ENCODE data around the gene OAT.

The OAT gene

GRCh38 chr10:124394583-124394982 is 24.1 kb downstream of the OAT start:
- DNase-seq, result no peak

GRCh38 chr10:124392626-124393342 is 25.9 kb downstream of the OAT start:
- DNase-seq, result no peak

GRCh38 chr10:124390471-124391187 is 28.1 kb downstream of the OAT start:
- DNase-seq, result no peak

DNA sequence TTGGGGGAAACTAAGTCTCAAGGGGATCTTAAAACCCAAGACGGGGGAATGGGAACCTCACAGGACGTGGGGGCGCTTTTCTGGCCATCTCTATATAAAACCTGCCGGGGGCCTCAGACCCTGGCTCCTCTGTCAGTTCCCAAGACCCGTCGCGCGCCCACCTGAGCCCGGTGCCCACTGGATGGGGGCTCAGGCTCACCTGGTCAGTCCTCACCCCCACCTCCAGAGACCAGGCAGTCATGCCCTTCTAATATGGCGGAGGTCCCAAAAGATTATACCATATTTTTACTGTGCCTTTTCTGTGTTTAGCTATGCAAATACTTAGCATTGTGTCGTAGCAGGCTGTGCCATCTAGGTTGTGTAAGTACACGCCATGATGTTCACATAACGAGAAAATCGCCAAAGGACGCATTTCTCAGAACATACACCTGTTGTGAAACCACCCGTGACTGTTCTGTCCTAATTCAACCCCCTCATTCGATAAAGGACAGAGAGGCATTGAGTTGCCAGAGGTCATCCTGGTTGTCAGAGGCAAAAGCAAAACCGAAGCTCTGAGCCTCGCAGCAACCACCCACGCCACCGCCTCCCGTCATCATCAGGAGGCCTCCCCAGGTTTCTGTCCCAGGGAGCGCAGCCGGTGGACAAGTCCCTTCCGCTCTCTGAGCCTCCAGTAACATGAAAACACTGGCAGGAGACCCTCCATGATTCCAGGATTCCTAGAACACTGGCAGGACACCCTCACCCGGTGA is 28.9 kb downstream of the OAT start:
- DNase-seq, result no peak

DNA sequence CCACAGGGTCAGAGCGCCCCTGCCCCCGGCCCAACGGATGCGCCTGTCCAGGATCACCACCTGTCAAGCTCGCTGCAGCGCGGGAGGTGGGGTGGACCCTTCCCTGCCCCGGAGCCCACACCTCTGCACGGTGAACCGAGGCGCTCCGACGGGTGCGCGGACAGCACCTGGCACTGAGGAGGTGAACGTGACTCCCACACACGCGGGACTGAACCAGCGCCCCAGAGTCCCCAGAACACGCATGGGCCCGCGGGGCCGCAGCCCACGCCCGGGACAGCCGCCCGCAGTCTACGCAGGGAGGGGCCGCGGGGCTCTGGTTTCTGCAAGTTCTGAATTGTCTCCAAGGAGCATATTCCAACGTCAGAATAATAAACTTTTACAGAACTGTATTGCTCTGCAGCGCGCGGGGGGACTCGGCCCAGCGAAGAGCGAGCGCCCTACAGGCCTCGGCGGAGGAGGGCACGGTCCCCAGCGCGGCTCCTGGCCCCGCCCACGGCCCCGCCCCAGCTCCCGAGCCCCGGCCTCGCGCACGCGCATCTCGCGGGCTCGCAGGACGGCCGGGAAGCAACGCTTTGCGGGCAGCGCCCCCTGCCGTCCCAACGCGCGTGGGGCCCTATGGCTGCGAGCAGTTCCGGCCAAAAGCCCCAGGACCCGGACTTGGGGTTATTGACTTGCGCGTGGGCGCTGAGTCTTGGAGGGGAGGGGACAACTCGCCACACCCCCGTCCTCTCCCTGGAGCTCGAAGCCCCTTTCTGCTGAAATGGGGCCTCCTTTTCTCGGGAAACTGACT is 29.7 kb downstream of the OAT start:
- DNase-seq, result no peak

- no peak for DNase-seq
Measured at GRCh38 chr10:124388476-124388822, 30.3 kb downstream of the OAT start.

GRCh38 chr10:124387078-124387874 is 31.4 kb downstream of the OAT start:
- no peak for DNase-seq

- no peak for DNase-seq
Measured at GRCh38 chr10:124386186-124387077, 32.3 kb downstream of the OAT start.

GRCh38 chr10:124385627-124386185 is 33.0 kb downstream of the OAT start:
- DNase-seq, result no peak

DNA sequence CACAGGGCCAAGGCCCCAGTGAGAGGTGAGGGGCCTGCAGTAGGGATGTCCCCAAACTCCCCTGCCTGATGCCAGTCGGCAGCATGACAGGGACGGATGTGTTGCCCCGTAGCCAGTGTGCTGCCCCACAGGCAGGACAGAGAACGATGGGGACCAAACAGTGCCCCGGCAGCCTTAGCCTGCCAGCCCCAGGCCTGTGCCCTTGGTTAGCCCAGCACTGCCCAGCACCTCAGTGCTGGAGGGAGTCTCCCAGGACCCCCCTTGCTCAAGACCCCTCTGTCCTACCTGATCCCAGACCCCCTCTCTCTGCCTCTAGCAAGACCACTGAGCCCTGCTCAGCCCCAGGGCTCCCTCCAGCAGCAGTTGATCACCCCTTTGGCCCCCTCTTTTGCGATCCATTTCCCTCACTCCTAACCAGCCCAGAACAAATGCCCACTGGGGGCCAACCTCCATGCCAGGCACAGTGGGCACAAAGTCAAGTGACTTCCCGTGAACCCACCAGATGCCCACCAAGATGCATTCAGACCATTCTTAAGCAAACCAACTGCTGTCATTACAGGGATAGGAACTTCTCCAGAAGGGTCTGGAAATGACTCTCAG is 34.0 kb downstream of the OAT start:
- no peak for DNase-seq

DNA sequence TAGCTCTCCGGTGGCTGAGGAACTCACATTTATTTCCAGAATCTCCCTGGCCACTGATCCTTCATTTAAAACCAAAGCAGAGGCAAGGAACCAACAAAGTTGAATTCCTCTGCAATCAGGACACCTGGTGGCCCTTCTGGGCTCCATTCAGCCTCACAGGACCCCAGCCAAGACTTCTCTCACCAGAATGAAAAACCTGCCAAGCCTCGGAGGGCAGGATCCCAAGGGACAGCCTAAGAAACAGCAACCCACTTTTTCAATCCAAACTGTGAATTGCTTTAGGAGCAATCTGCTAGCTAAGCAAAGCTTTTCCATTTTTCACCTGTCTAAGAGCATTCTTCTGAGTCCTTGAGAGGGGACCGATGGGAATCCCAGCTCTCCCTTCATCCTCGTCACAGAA is 34.6 kb downstream of the OAT start:
- DNase-seq, result no peak

DNA sequence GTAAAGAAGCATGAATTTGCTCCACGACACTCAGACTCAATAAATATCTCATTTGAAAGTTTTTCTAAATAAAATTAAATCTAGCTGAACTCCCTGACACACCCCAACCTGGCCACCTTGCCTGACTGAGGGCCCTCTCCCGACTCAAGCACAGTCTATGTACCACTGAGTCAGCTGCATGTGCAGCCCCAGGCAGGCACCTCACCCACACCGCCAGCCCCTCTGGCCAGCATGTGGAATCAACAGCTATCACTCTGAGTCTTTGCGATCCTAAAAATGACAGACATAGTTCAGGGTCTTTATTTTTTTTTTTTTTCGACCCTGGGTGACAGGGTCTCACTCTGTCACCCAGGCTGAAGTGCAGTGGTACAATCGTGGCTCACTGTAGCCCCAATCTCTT is 35.2 kb downstream of the OAT start:
- DNase-seq, result no peak

- DNase-seq, result no peak
Measured at GRCh38 chr10:124381011-124381611, 37.6 kb downstream of the OAT start.

- no peak for DNase-seq
Measured at GRCh38 chr10:124380256-124380995, 38.3 kb downstream of the OAT start.

- no peak for DNase-seq
Measured at GRCh38 chr10:124379609-124380193, 39.0 kb downstream of the OAT start.

DNA sequence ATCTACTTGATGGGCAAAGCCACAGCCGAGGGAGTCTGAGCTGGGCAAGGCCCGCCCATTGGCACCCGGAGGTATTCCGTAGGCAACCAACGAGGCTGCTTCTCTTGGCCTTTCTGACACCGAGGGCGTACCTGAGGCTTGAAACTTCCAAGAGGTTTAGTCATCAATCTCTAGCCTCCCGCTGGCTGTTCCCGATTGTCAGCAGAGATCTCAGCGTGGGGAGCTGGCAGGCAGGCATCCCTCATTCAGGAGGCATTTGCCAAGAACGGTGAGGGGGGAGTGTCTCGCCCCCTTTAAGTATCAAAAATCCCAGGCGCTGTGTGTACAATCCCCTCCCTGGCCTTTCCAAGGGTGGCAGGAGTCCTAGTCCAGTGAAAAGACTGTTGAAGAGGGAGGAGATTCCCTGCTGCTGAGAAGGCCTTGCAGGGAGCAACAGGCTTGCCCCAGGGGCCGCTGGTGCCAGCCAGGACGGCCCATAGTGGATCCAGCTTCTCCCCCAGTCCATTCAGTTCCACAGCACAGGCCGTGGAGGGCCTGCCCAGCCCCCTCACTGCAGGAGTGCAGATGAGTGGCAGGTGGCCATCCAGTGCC is 39.7 kb downstream of the OAT start:
- DNase-seq, result no peak

- no peak for DNase-seq
Measured at GRCh38 chr10:124378271-124378670, 40.5 kb downstream of the OAT start.

DNA sequence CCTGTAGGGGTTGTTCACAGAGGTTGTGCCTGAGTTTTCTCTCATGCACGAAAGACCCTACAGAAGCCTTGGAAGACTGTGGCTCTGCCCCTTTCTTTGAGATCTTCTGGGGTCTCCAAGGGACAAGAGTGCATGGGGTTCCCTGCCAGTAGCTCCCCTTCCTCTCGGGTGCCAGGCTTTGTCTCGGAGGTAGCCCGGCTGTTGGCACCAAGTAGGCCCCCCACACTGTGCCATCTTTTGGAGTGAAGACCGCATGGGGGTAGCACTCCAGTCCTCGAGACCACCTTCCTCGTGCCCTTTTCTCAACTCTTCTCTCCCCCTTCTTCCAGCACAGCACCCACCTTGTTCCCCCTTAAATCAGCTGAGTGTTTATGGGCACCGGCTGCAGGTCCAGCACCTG is 41.6 kb downstream of the OAT start:
- DNase-seq, result no peak

DNA sequence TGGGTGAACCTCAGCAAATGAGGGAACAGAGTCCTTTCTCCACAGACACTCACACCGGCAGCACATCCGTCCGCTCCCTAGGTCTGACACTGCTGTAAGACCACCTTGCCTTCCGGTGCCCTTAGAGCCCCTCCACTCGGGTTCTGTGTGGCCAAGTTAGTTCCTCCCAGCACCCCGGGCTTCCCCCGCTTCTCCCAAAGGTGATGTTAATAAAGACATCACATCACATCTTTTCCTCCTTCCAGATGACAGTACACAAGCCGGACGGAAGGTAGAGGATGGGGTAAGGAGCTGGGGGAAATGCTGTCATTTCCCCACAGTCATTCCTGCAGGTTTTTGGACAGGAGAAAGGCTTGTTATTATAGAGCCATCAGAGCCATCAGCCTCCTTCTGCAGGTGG is 42.3 kb downstream of the OAT start:
- DNase-seq, result no peak
